NCI-H2107 treated with DMSO at 0.1 percent for 48 hours (cell line): ENCODE results near the gene AURKA.
"Not testable (repeated sequence)": the region's sequence is repeated elsewhere in the genome, so short reads cannot be mapped to it uniquely, and the experiment has no call there.

Source experiments
- DNase-seq: peaks from one replicate; lab custom pipeline; 2025; ENCODE audit not compliant: unreplicated experiment; lab: John Stamatoyannopoulos, UW

Gene AURKA

DNA sequence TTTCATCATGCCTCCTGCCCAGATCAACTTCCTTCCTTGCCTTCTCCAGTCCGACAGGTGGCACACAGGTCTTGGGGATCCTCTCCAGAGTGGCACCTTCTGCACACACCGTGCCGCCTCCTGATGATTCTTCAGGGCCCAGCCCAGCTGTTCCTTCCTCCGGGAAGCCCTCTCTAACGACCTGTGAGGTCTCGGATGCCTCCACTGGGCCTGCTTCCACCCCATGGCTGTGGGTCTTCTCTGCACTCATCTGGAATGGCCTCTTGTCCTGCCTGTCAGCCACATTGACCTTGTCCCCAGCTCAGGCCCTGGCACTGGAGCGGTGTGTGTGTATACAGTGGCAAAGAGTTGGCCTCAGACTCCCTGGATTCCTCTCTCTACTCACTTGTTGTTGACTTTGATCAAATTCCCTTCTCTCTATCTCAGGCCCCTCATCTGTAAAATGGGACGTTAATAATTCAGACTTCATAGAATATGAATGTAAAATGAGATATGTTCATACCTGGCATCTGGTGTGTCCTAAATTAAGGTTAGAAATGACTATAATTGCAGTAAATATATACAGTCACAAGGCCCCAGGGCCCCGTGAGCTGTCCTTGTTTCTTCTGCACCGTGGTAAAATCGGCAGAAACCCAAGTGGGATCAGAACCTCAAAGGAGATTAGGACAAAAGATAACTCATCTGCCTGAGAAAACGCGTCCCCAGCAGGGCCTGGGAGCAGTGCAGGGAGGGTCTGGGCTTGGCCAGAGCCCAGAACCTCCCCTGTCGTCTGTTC lies 31.7 kb downstream of the AURKA start:
- no peak for DNase-seq

DNA sequence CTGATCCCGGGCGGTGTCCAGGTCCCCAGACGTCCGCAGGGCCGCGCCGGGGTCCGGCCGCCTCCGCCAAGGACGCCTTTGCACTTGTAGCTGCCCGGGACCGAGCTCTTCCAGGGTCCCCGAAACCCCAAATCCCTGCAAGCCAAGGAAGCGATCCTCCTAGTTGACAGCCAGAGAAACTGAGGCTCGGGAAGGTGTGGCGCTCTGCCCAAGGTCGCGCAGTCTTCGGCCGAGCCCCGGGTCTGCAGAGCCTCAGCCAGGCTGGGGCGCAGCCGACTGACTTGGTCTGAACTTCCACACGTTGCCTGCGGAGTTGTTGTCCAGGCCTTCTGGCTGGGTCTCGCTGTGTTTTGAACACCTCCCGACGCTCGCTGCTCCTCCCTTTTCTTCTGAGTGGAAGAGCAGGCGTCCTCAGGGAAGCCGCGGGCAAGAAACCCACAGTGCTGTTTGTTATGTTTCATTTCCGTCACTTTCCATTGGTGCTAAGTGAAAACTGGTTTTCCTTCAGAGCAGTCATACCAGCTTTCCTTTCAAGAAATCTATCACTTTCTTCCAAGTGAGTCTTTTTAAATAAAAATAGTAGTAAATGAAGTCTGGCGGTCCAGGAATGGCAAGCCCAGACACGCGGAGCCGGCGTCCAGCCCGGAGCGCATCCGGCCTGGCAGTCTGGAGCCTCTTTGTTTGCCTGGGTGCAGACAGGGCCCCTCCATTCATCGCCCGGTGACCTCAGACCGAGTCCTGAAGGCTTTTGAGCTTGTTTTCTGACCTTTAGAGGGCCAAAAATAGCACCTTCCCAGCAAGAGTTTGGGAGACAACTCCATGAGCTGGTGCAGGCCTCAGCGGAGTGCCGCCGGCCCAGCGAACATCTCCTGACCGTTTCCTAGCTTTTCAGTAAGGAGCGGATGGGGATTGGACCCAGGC lies 32.5 kb downstream of the AURKA start:
- no peak for DNase-seq

DNA sequence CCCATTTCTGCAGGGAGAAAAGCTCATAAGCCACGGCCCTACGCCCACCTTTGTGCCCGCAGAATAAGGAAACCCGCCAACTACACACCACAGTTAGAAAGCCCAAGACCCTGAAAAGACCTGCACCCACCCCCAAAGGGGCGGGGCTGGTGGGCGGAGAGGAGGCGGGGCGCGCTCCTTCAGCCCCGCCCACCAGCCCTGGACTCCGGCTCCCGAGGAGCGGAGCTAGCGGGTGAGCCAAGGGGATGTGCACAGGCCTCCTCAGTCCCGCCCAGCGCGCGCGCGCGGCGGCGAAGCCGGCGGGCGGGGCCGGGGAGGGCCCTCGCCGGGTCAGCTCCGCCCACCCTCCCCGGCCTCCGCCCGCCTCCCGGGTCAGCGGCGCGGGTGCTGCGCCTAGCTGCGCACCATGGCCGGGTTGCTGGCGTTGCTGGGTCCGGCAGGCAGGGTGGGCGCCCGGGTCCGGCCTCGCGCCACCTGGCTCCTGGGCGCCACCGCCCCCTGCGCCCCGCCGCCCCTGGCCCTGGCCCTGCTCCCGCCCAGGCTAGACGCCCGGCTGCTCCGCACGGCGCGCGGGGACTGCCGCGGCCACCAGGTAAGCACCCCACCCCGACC lies 33.3 kb downstream of the AURKA start, which contains the start of gene FAM210B:
Gene FAM210B, plus strand, starts transcription at position 375 of the 612 bp plus-strand sequence. Its CDS starts 32 bp downstream, at position 407.
- peak; percentile 65 for DNase-seq

DNA sequence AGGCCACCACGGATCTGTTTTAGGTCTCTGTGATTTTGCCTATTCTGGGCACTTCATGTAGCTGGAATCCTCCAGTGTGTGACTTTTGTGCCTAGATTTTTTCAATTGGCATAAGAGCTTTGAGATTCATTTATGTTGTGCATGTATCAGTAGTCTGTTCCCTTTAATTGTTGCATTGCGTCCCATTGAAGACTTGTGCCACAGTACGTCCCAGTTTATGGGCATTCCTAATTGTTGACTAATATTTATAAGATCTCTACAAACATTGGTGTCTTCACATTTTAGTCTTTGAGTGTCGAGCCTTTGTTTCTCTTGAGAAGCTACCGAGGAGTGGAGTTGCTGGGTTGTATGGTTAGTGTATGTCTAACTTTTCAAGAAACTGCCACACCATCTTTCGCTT lies 33.9 kb downstream of the AURKA start:
- no peak for DNase-seq

DNA sequence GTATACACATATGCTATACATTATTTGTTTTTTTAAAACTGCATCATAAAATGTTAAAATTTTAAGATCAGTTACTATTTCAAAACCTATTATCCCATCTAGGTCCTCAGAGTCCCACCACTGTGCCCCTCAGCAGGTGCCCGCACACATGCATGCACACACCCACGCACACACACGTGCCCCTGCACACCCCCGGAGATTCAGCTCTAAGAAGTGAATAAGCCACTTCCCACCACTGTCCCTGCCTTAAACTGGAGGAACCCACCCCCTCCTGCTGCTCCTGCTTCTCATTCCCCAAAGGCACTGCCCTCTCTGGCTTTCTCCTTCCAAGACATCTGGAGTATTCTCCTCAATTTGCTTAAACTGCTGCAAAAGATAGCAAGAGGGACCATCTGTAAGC lies 38.7 kb downstream of the AURKA start:
- no peak for DNase-seq

DNA sequence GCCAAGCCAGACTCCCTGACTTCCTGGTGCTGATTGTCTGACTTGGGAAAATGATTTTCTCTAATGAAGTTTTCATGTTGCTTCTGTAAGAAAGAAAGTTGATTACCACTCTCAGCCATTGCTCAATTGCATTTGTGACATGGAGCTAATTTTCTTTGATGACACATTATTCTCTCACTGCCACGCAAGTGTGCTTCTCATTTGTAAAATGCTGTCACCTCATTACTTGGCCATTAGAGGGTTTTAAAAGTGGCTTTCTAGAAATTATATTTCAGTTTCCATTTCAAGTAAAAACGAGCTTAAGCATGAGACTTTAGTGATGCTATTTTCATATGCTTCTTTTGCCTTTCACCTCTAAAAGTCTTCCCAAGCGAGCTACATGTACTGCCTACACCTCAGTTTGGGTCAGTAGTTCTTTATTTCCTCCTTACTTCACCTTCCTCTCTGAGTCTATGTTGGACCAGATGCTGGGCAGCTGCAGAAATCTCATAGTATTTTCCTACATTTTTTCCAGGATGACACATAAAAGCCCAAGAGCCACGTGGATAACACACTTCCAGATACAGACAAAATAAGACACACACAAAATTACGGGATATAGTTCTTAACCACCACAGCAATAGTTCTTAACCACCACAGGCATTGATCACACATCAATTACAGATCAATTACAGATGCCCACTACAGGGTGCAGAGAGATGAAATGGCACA lies 39.5 kb downstream of the AURKA start:
- no peak for DNase-seq

DNA sequence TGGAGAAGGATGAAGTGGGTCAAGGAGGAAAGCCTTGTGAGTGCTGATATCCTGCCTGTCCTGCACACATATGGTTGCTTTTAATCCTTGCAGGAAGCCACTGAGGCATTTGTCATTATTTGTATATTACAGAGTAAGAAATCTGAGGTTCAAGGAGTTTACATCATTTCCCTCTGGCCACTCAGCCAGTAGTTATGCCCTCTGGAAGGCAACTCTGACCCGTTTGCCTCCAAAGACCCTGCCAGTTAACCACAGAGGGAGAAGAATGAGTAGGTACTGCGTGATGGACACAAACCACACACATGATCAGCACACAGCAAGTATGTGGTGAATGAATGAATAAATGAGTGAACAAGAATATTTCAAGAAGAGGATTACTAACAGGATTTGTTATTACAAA lies 41.2 kb downstream of the AURKA start:
- no peak for DNase-seq

DNA sequence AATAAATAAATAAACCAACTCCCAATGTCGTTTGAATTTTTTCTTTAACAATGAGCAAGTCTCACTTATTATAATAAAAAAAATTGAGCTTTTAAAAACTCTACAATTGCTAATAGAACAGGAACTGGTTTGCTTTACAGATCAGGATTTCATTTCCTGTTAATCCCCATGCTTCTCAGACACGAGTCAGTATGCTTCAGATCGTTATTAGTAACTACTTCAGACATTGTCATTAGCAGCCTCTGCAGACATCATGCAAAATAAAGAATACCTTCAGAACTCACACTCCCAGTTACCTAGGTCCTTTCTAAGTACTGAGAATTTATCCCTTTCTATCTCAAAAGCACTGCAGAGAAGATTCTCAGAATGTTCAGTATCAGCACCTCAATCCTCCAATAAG lies 43.3 kb downstream of the AURKA start:
- no peak for DNase-seq

DNA sequence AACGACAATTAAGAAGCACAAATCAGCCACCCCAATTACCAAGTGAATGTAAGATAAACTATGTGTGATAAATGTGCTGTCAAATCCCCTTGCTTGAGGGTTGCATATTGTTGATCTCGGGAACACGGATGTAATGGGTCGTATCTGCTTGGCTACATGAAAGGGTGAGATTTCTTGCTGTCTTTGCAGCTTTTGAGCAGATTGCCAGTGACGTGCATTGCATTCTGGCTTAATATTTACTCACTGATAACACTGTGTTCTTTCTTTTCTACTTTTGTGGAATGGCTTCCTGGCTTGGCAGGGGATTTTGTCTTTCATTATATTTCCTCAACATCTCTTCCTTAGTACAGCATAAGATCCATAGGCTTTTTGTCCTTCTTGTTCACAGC lies 43.7 kb downstream of the AURKA start:
- DNase-seq: no peak

DNA sequence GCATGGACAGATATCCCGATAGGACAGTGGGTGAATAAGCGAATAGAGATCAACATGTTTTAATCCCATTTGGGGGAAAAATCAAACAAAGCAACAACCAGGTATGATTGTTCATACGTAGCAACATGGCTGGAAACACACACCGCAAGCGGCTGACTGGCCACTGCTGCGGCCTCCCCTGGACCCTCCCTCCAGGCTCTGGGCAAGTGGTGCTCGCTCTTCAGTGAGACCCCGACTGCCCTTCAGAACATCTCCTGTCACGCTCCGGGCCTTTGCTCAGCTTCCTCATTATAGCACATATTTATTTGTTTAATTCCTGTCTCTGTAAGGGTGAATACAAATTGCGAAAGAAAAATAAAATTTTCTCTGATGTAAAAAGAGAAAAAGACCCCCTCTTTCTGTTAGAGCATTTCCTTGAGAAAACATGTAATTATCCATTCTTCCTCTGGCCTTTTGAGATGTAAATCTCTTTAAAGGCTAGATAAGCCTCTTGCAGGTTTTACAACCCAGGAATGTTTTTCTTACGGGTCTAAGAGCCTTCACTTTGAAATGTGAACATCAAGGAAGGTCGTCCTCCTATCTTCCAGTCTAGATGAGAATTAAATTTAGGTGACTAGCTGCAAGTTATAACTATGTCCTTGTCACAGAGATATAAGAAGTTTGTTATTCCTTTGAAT lies 44.2 kb downstream of the AURKA start:
- DNase-seq: no peak

DNA sequence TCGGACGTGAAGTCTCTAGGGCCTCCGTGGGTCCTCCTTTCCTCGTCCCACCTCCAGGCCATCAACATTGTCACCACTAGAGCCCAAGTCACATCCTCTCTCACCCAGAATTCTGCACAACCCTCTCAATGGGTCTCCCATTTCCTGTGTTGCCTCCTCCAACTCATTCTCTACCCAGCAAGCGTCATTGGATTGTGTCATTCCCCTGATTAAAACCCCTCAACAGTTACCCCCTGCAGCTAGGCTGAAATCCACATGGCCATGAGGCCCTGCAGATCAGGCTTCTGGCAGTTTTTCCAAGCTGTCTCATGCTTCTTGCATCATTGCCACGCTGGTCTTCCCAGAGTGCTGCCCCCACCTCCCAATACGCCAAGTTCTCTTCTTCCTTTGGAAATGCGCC lies 46.1 kb downstream of the AURKA start:
- DNase-seq: no peak

DNA sequence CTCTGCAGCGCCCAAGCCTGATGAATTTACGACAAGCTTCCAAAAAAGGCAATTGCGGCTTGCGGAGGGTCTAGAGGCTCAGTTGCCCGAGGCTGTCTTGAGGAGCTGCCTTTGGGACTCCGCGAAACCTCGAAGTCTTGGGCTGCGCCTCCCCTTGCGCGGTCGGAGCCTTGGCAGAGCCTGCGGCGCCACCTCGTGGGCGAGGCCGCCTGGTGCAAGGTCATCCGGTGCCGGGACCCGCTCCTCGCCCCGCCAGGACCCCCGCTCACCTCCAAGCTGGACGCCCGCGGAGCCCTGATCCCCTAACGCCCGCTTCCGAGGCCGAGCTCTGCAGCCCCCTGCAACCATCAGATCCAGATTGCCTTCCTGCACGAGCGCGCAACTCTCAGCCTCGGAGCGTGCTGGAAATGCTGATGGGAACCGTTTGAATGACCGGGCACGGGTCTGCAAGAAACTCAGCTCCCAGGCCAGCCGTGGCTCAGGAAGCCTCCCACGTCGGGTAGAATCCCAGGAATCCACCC lies 48.1 kb downstream of the AURKA start:
- DNase-seq: no peak

DNA sequence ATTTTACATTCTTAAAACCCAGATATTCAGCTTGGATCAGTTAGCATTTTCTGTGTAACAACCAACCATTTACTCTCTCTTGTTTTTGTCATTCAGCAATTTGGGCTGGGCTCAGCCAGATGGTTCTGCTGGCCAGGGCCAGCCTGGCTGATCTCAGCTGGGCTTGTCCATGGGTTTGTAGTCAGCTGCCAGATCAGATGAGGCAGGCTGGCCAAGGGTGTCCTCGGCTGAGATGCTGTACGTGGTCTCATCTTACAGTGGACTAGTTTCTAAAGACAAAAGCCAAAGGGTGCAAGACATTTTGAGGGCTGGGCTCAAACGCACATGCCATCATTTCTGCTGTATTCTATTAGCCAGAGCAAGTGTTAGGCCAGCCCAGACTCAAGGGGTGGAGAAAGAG lies 49.2 kb downstream of the AURKA start:
- no peak for DNase-seq

DNA sequence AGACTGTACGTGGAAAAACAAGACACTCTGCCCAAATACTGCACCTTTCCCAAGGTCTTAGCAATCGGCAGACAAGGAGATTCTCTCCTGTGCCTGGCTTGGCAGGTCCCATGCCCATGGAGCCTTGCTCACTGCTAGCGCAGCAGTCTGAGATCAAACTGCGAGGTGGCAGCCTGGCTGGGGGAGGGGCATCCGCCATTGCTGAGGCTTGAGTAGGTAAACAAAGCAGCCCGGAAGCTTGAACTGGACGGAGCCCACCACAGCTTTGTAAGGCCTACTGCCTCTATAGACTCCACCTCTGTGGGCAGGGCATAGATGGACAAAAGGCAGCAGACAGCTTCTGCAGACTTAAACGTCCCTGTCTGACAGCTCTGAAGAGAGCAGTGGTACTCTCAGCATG lies 55.3 kb downstream of the AURKA start:
- DNase-seq: not testable (repeated sequence)

DNA sequence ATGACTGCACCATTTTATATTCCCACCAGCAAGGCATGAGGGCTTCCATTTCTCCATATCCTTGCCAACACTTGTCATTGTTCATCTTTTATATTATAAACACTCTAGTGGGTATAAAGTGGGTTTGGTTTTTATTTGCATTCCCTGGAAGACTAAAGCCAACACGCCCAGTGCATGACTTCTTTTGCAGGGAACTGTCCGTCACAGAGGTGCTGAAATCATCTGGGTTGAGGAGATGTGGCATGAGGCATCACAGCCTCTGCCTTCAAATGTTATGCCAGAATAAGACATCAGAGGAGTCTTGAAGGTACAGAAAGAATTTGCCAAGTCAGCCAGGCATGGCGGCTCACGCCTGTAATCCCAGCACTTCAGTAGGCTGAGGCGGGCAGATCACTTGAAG lies 63.2 kb downstream of the AURKA start:
- no peak for DNase-seq

DNA sequence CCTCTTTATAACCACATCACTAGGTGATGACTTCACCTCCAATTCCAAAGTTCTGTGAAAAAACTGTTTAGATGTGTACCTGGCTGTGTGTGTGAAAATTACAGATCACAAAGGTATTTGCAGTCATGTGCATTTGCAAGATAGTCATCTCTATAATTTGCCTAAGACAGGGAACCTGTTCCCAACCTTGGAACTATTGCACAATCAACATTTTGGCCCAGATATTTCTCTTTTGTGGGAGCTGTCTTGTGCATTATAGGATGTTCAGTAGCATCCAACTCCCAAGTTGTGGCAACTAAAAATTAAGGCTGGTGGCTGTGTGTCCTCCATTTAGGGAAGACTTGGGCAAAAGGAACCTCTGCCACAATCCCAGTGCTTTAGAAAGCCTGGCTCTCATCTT lies 67.2 kb downstream of the AURKA start:
- DNase-seq: no peak

DNA sequence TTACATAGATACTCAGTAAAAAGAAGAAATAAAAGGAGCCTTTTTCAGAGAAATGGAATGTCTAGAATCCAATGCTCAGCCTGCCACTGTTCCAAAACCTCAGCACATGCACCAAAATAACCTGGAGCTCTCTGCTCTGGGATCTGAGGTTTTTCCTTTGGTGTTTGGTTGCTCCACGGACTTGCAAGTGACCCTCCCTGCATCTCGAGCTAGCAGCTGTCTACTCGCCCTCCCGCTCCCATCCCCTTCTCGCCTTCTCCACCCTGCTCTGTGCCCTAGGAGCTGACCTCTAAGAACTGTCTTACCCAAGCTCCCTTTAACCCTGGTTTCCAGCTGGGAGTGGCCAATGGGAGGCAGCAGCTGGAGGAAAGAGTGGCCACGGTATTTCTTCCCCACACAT lies 68.4 kb downstream of the AURKA start:
- DNase-seq: no peak

DNA sequence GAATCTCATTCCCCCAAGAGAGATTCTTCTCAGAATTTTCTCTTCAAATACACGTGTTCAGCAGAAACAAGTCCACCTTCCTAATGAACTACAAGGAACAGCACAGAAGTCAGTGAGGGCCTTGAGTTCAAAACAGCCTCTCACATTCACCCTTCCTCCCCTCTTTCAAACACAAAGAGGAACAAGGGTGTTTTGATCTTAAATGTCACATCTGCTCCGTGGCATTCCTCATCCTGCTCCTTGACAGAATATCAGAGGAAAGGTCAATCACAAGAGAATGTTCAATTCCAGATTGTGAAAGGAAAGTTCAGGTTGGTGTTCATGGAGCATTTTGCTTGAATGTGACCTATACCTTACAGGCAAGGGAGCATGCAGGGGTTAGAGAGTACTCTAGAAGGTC lies 68.8 kb downstream of the AURKA start:
- no peak for DNase-seq

DNA sequence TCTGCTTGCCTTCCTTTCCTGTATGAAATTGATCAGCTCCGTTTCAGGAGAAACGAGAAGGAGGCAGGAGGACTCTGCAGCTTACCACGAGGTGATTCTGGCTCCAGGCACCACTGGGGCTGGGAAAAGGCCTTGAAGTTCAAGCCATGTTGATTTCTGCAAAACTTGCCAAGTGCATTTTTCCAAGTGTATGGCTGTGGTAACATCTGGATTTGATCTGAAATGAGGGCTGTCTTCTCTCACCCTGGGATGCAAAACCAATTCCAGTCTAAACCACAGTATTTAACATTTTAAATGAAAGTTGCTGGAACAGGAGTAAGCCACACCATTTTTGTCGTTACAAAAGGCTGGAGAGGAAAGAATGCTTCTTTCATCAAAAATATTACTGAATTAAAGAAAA lies 69.3 kb downstream of the AURKA start:
- DNase-seq: no peak
